Fibroblast of the conjunctiva (primary cell): ENCODE data around the gene SARS2.
"Not testable (repeated sequence)": the region's sequence is repeated elsewhere in the genome, so short reads cannot be mapped to it uniquely, and the experiment has no call there.

Source experiments
- DNase-seq: peaks from one replicate; pipeline ENCODE4 v3.0.0-alpha.2; 2010; ENCODE audit warnings: low read depth

The SARS2 gene, protein sequence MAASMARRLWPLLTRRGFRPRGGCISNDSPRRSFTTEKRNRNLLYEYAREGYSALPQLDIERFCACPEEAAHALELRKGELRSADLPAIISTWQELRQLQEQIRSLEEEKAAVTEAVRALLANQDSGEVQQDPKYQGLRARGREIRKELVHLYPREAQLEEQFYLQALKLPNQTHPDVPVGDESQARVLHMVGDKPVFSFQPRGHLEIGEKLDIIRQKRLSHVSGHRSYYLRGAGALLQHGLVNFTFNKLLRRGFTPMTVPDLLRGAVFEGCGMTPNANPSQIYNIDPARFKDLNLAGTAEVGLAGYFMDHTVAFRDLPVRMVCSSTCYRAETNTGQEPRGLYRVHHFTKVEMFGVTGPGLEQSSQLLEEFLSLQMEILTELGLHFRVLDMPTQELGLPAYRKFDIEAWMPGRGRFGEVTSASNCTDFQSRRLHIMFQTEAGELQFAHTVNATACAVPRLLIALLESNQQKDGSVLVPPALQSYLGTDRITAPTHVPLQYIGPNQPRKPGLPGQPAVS

DNA sequence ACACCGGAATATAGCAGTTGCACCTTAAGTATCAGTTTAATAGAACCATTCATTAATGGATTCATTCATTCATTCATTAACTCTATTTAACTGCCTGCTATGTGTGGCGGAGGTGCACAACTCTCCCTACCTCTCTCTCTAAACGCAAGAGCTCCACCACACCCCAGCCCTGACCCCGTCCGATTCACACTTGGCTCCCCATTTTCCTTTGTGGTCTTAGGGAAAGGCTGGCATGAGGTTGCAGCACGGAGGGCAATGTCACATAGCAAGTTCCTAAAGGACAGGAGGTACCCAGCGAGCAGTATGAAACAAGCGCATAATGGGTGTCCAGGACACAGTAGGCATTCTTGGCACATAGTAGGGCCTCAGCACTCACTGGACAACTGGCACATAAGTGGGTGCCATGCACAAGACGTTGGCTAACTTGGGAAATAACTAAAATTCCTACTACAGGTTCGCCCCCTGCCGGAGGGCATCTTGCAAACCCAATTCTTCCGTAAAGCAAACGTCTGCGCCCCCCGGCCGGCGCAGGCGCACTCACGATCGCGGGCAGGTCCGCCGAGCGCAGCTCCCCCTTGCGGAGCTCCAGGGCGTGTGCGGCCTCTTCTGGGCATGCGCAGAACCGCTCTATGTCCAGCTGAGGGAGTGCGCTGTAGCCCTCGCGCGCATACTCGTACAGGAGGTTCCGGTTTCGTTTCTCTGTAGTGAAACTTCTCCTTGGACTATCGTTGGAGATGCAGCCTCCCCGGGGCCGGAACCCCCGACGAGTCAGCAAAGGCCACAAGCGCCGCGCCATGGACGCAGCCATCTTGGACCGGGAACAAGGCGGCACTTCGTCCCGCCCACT, at the start of gene SARS2:
SARS2 (minus strand) TSS at position 835 of the 847 bp plus-strand sequence; CDS start at position 808, 27 bp downstream.
- peak; percentile 94 for DNase-seq

DNA sequence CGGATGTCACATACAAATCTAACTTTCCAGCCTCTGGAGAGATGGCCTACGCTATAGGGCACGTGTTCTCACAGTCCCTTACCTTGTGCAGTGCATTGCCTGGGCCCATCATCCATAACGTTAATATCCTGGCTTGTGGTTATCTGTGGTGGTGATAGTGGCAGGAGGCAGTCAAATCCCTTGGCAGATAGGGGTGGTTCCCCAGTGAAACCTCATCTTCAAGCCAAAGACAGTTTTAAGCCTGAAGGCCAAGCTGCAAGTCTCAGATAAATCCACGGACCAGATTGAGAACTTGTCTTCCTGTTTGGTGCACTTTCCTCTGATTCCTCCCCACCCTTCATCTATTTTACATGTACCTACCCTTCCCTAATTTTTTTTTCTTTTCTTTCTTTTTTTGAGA, 49.2 kb upstream of the SARS2 start:
- DNase-seq, result no peak

DNA sequence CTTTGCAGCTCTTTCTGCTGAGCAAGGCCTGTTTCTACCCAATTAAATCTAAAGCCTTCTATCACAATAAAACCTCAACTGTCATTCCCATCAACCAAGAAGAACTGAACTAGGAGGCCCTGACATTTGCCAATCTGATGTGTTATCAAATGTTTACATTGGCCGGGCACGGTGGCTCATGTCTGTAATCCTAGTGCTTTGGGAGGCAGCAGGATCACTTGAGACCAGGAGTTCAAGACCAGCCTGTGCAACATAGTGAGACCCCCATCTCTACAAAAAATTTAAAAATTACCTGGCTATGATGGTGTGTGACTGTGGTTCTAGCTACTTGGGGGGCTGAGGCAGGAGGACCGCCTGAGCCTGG, 47.7 kb upstream of the SARS2 start:
- DNase-seq, result no peak

DNA sequence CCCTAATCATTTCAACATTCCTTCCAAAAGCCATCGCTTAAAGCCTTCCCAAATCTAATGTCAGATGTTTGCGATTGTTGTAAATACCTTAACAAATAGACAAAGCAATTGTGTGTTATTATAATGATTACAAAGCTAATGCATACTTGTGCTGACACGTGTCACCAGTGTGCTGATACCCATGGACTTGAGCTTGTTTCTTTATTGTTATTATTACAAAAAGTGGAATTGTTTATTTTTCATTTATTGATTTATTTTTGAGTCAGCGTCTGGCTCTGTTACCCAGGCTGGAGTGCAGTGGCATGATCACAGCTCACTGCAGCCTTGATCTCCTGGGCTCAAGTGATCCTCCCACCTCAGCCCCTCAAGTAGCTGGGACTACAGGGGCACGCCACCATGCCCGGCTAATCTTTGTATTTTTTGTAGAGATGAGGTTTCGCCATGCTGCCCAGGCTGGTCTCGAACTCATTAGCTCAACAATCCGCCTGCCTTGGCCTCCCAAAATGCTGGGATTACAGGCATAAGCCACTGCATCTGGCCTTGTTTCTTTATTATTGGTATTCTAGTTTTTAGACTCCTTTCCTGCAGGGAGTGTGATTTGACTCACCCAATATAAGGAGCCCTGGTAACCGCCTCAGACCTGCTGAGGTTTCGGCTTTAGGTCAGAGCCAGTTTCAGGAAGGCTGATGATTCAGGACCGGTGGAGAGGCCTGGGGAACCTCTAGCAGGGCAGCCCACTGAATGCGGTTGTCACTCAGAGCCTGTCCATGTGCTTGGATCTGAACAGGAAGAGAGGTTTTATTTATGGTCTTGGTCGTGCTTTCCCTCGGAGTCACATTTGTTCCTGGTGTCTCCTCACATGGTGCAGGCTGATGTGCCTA, 47.1 kb upstream of the SARS2 start:
- DNase-seq, result no peak

DNA sequence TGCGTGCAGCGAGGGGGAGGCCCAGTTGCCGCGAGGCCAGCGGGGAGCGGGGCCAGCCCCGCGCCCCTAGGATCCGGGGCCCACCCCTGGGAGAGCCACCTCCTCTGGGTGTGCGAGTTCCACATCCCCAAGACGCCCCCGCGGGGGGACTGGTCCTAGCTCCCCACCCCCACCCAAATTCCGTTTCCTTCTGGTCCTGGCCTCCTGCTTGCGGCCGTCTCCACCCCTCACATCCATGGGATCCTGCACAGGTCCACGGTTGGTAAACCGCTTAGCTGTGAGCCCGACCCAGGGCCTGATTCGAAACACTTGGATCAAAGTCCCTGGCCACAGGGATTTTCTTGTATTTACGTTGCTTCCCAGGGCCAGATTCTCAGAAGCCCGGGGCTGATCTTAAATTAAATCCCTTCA, 45.3 kb upstream of the SARS2 start:
- no peak for DNase-seq

DNA sequence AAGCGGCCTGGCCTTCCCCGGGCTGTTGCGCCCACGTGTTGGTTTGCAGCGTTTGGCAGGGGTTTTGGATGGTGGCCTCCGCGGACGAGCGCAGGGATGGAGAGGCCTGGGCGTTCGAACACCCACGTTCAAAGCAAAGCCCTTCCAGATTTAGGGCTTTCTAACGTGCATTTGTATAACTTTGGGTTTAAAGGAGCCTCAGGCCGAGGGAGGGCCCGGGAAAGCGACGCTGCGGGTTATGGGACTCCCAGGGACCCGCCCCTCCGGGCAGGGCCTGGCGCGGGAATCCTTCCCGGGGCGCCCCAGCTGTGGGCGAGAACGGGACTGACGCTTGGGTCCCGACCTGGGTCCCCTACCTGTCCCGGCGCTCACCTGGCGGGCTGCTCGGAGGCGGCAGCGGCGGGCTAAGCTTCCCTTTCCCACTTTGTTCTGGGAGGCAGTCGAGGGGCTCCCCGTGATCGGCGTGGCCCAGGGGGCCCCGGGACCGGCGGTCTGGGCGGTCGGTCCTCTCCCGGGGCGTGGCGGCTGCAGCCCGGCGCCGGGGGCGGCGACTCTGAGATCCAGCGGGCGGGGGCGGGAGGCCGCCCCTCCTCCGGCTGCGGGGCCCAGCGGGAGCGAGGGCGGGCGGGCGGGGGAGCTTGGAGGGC, 44.8 kb upstream of the SARS2 start, which contains the start of gene FBXO17:
FBXO17 (minus strand) TSS at position 529 of the 647 bp plus-strand sequence. CDS start 25,423 bp downstream, outside the sequence.
- DNase-seq, result no peak

DNA sequence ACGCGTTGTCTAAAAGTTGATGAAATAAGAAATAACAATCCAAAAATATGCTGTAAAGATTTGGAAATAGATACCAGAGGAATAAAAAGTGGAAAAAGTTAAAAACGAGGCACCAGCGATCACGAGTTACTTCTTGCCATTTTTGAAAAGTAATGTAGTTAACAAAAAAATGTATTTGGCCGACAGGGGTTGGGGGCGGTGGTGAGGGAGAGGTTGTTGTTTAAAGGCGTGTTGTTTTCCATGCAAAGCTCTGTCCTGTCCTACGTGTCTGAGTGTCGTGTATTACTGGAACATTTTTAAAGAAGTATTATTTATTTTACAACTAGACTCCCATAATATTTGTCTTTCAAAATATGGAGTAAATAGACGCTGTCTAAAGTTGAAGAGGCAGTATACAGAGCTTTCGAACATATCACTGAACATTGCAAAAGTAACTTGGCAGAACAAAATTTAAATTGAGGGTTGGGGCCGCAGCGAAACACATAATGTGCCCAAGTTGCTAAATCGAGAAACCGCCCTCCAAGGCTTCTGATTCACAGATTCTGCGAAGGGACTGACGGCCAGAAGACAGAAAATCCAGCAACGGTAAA, 44.2 kb upstream of the SARS2 start:
- DNase-seq, result no peak

DNA sequence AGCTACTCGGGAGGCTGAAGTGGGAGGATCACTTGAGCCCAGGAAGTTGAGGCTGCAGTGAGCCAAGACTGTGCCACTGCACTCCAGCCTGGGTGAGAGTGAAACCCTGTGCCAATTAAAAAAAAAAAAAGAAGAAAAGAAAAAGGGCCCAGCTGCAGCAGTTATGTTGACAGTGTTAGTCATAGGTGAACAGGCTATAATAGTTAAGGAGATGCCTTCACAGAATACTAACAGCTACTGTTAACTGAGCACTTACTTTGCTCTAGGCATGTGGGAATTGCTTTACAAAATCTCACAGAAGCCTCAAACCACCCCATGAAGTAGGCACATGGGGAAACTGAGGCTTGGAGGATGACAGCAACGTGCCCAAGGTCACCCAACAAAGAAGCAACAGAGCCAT, 41.1 kb upstream of the SARS2 start:
- no peak for DNase-seq

DNA sequence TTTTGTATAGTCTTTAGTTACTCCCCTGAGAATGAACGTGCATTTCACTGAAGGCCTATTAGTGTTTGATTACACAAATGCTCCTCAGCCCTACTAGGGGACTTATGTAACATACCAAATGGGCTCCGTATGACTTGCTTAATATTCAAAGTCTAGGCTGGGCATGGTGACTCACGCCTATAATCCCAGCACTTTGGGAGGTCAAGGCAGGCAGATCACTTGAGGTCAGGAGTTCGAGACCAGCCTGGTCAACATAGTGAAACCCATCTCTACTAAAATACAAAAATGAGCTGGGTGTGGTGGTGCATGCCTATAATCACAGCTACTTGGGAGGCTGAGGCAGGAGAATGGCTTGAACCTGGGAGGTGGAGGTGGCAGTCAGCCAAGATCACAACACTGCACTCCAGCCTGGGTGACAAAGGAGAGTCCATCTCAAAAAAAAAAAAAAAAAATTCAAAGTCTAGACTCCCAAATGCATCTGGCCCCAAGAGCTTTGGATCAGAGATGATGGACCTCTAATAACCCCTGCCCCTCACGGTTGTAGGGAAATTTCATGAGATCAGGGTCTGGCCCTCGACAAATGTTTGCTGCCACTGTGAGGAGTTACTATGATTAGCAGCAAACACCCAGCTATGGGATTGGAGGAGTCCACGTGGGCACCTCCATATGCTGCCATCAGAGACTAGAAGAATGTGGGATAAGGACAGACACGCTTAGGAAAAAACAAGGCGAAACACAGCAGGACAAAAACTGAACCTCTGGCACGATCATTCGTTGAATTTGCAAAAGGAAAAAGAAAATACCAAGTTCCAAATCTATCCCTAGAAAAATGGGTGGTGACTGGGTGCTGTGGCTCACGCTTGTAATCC, 40.3 kb upstream of the SARS2 start:
- no peak for DNase-seq

DNA sequence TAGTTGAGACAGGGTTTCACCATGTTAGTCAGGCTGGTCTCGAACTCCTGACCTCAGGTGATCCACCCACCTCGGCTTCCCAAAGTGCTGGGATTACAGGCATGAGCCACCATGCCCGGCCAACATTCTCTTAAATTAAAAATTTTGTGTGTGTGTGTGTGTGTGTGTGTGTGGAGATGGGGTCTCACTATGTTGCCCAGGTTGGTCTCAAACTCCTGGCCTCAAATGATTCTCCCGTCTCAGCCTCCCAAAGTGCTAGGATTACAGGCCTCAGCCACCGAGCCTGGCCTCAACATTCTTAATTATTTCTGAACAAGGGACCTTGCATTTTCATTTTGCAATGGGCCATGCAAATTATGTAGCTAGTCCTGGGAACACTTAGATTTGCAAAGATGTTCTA, 35.6 kb upstream of the SARS2 start:
- not testable (repeated sequence) for DNase-seq

DNA sequence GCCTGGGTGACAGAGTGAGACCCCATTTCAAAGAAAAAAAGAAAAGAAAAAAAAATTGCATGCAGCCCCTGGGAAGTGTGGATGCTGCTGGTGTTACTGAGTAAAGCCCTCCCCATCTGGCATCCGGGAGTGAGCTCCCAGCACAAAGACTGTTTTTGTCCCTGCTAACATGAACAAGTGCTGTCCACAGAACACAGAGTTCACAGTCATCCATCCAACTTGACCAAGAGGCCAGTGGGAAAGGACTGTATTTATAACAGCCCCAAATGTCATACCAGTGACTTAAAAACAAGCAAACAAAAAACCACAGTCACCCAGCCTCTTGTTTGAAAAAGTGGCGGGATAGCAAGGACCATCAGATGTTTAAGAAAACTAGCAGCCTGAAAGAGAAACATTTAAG, 34.2 kb upstream of the SARS2 start:
- DNase-seq, result no peak

DNA sequence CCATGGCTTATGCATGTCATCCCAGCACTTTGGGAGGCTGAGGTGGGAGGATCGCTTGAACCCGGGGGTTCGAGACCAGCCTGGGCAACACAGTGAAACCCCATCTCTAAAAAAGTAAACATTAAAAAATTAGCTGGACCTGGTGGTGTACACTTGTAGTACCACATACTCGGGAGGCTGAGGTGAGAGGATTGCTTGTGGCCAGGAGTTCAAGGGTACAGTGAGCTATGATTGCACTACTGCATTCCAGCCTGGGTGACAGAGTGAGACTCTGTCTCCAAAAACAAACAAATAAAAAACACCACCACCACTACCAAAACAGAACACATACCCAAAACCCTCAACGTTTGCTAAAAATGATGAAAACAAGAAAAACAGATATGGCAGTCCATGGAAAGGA, 29.1 kb upstream of the SARS2 start:
- no peak for DNase-seq

DNA sequence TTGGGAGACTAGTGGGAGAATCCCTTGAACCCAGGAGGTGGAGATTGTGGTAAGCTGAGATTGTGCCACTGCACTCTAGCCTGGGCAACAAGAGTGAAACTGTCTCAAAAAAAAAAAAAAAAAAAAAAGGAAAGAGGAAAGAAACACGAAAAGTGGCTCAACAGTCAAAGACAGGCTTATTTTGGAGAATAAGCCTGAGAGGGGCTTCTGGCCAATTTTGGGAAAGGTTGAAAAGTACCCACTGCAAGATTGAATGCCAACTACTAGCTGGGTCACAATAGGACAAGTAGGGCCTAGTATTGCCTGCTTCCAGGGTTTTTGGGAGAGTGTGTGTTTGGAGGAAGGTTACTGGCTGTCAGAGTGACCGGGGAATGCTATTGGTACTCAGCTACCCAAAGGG, 27.7 kb upstream of the SARS2 start:
- DNase-seq, result no peak

DNA sequence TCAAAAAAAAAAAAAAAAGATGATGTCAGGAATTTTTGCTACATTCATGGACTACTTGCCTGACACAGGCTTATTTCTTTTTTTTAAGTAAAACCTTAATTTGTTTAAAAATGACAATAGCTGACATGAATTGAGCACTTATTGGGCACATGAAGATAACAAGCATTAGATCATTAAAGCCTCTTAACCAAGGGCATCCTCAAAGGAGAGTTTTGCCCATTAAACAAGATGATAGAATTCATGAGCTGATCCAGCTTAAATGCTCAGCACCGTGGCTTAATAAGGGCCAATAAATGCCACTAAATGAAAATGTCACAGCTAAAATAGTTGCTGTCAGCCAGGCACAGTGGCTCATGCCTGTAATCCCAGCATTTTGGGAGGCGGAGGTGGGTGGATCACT, 25.7 kb upstream of the SARS2 start:
- no peak for DNase-seq

DNA sequence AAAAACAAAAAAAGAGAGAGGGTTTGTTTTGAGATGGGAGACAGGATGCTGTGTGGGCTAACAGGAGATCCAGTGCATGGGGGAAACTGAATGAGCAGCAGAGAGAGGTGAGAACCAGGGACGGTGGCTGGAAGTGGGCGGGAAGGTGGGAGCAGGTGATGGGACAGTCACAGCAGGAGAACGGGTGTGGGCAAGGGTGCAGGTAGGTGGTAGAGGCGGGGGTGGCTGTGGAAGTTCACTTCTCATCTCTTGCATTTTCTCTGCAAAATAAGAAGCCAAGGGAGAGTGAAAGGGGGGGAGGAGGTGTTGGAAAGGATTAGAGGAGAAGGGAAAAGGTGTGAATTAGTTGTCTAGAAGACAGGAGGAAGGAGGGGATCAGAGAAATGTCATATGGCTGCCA, 23.1 kb upstream of the SARS2 start:
- DNase-seq, result no peak

DNA sequence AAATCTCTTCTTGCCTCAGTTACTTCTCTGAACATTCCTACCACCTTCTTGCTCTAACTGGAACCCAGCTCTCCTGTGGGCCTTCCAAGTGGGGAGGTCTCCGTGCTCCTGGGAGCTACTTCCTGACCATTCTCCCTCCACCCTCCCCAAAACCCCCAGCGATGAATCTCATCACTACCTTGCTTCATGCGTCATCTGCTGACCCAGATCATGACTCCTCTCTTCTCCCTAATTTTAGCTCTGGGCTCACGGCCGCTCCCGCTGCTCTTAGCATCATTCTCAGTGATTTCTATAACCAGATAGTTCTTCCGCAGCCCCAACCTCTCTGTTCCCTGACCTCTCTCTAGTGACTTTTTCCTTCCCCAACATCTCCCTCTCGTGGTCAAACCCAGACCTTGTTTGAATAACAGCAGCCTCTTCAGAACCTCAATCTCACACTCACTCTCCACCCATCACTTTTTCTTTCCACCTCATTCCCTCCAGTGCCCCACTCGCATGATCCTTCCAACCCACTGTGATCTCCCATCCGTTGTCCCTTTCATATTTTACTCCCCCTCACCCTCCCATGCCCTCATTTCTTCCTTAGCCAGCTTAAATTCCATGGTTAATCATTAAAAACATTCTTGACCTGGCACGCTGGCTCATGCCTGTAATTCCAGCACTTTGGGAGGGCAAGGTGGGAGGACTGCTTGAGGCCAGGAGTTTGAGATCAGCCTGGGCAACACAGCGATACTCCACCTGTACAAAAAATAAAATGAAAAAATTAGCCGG, 22.0 kb upstream of the SARS2 start:
- no peak for DNase-seq

DNA sequence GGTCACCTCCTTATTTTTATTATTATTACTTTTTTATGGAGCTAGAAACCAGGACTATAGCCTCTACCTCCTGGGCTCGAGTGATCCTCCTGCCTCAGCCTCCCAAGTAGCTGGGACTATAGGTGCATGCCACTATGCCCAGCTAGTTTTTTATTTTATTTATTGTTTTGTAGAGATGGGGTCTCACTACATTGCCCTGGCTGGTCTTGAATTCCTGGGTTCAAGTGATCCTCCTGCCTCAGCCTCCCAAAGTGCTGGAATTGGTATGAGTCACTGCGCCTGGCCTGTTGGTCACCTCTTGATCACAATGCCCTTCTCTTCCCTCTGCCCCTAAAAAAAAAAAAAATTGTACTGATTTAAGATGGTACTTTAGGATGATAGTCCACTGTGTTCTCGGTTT, 20.6 kb upstream of the SARS2 start:
- DNase-seq, result no peak

DNA sequence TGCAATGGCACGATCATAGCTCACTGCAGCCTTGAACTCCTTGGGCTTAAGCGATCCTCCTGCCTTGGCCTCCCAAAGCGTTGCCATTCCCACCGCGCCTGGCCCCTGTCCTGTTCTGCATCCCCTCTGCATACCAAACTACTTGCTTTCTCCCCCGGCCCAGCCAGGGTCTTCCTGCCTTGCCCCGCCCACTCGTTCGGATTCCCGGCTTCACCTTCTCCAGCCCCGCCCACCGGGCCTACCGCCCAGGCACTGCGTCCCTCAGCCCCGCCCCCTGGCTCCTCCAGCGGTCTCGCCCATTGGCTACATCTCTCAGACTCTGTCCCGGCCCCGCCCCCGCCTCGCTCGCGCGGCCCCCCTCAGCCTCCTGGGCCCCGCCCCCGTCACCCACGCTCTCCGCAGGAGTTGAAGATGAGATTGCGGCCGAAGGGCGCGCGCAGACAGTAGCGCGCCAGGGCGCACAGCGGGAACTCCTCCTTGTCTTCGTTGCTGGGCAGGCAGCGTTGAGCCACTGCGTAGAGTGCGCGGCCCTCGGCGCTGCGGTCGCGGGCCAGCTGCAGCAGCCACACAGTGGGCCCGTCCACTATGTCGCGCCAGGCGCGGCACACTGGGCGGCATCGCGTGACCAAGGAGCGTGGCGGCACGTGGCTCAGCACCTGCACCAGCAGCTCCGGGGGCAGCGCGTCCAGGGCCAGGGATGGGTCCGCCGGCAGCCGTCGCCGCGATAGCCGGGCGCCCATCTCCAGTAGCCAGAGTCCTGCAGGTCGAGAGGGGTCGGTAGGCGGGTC, 19.2 kb upstream of the SARS2 start:
- DNase-seq, result peak; percentile 65
